GM18520 (cell line): ENCODE results near the gene SLC26A2.
"Not testable (repeated sequence)": the region's sequence is repeated elsewhere in the genome, so short reads cannot be mapped to it uniquely, and the experiment has no call there.

Source experiments
- ATAC-seq: cut with Tn5 transposase; IDR thresholded peaks from one replicate; pipeline ENCODE4 v1.9.1; 2021; ENCODE audit not compliant: unreplicated experiment

SLC26A2 gene

DNA sequence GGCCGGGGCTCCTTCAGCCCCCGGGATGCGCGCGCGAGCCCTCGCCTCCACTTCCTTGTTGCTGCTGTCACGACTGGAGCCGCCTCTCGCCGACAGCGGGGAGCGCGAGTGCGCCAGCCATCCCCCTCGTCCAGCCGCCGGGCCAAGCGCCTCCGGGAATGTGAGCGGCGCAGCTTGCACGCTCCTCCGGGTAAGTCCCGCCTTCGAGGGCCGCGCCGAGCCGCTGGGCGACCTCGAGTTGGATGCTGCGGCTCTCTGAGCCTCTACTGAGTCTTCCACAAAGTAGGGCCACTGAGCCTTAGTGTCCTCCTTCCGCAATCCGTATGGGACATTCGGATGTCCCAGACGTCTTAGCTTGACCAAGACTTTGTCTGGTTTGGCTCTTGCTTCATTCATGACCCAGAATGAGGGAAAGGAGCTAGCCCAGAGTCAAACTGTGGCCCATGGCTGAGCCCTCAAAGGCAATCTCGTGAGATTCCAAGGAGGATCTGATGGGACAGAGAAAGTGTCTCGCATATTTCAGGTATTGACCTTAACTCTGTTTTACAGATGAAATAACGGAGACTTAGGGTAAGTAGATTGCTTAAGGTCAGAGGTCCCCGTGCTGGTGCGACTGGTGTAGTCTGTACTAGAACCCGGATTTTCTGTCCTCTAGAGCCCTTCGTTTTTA is 40.6 kb downstream of the SLC26A2 start:
- ATAC-seq, result no peak

- peak; percentile 34 for ATAC-seq
These were observed 41.3 kb downstream of the SLC26A2 start for GRCh38 chr5:150001660-150002486.

DNA sequence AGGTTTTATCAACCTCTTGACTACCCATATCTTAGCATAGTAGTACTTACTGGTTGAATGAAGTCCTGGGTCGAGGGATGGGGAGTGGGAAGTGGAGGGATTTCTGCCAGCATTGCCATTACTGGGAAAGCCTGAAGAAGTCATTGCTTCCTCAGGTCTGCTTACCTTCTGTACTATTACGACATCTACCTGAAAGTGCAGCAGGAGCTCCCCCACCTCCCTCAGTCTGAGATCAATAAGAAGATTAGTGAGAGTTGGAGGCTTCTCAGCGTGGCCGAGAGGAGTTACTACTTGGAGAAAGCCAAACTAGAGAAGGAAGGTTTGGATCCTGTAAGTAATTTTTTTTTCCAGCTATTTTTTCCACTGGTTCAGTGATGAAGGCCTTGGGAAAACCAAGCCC is 45.8 kb downstream of the SLC26A2 start:
- no peak for ATAC-seq

GRCh38 chr5:150007050-150007449 is 46.5 kb downstream of the SLC26A2 start:
- ATAC-seq, result no peak

DNA sequence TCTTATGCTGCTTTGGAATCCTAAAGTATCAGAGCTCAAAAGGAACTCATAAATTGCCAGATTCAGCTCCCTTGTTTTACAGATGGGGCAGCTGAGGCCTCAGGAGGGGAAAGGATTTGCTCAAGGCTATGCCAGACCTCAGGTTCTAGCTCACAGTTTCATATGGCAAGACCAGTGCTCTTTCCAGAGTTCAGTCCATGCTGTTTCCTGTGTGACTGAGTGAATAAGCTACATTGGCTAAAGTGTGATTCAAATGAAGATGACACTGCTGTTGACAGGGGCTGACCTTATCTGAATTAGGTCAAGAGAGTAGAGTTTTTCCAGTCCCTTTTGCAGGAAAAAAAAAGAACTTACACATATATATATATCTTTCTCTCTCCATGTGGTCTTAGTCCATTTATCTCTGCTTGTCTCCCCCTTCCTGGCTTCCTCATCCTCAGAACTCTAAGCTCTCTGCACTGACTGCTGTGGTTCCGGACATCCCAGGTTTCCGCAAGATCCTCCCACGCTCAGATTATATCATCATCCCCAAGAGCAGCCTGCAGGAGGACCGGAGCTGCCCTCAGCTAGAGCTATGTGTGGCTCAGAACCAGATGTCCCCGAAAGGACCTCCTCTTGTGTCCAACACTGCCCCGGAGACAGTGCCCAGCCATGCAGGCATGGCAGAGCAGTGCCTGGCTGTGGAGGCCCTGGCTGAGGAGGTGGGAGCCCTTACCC is 49.3 kb downstream of the SLC26A2 start:
- ATAC-seq, result no peak

GRCh38 chr5:150013931-150014330 is 53.4 kb downstream of the SLC26A2 start:
- no peak for ATAC-seq

GRCh38 chr5:150014456-150014855 is 53.9 kb downstream of the SLC26A2 start:
- ATAC-seq, result no peak

DNA sequence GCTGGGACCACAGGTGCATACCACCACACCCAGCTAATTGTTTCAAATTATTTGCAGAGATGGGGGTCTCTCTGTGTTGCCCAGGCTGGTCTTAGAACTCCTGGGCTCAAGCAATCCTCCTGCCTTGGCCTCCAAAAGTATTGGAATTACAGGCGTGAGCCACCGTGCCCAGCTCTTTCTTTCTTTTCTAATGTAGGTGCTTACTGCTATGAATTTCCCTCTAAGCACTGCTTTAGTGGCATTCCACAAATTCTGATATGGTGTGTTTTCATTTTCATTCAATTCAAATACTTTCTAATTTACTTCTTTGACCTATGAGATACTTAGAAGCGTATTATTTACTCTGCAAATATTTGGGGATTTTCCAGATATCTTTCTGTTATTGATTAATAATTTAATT is 54.9 kb downstream of the SLC26A2 start:
- no peak for ATAC-seq

- ATAC-seq, result no peak
These were observed 56.0 kb downstream of the SLC26A2 start for GRCh38 chr5:150016537-150016936.

GRCh38 chr5:150017226-150018005 is 56.9 kb downstream of the SLC26A2 start:
- ATAC-seq, result no peak

DNA sequence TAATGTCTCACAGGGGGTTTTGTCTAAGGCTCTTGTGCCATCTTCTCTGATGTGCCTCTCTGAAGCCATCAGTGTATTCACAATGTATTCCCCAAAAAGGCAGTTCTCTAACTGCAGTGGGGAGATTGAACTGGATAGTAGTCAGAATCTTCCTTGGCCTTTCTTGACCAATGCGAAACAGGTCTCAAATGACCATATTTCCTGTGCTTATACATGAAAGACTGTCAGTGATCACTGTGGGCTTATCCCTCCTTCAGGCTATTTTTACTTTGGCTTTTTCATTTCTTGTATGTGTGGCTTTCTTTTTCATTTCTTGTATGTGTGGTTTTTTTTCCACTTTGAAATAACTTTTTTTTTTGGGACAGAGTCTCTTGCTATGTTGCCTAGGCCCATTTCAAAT is 59.7 kb downstream of the SLC26A2 start:
- ATAC-seq, result no peak

DNA sequence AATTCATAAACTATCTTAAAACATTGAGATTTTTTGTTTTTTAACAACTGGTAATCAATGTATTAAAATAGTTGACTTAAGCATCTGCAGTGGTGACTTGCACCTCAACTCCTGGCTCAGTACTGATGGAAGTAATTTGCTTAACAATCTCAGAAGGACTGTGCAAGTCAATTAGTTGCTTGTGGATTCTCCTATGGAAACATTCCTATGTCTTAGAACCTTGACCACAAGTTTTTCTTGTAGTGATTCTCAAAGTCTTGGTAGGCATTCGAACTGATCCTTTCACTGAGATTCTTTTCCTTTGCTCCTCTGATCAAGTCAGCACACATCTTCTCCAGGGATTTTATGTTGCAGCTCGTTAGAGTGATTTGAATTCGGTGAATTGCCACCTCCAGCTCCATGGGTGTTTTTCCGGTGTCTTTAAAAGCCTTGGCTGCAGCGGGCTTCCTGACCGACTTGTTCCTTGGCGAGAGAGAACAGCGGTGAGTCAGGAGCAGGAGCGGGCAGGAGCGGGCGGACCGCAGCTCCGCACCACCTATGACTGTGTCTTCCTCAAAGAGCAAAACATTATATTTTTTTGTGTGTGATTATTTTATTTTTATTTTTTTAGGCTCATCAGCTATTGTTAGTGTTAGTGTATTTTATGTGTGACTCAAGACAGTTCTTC is 61.1 kb downstream of the SLC26A2 start:
- ATAC-seq, result no peak

- ATAC-seq, result no peak
These were observed 61.6 kb downstream of the SLC26A2 start for GRCh38 chr5:150022158-150022531.

DNA sequence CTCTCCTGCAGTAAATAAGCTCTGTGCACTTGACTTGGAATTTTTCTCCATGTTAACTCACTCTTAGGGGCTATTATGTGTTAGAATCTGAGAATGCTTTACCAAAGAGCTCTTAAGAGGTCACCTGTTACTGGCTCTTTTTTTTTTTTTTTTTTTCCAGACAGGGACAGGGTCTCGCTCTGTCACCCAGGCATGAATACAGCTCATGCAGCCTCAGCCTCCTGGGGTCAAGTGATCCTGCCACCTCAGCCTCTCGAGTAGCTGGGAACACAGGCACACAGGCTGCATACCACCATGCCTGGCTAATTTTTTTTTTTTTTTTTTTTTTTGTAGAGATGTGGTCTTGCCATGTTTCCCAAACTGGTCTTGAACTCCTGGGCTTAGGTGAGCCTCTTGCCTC is 62.1 kb downstream of the SLC26A2 start:
- ATAC-seq, result no peak

GRCh38 chr5:150023136-150023535 is 62.6 kb downstream of the SLC26A2 start:
- ATAC-seq, result no peak

DNA sequence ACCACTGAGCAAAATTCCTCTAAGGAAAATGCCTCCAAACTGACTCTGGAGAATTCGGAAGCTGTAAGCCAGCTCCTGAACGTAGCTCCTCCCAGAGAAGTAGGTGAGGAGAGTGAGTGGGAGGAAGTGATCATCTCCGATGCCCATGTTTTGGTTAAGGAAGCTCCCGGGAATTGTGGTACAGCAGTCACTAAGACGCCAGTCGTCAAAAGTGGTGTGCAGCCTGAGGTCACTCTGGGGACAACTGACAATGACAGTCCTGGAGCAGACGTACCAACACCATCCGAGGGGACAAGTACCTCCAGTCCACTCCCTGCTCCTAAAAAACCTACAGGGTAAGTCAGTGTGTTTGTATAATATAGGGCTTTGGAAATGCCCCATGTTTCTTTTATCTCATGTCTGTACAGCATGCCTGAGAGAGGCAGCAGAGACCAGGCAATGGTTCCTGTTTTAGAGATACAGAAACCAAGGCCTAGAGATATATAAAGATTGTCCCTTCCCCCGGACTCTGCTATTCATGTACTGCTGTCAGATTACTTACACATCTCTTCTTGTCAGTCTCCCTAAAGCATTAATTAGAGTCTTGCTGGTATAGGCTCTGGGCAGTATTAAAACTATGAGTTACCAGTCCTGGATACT is 63.9 kb downstream of the SLC26A2 start:
- no peak for ATAC-seq

- ATAC-seq, result no peak
These were observed 66.2 kb downstream of the SLC26A2 start for GRCh38 chr5:150026682-150027172.

- ATAC-seq, result not testable (repeated sequence)
These were observed 67.5 kb downstream of the SLC26A2 start for GRCh38 chr5:150028047-150028446.

DNA sequence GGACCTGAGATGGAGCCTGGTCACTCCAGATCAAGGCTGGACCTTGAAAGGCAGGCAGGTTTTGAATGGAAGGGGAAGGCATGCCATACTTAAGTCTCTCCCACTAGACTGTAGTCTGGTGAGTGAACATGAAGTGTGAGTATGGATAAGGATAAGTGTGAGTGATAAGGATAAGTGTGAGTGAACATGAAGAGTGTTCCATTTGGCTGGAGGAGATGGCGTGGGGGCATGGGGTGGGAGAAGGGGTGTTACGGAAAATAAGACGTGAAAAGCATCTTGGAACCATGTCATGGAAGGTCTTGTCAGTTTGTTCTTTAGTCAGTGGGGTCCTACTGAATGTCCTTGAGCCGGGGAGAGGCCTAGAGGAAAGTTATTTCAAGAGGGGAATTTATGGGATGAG is 72.8 kb downstream of the SLC26A2 start:
- no peak for ATAC-seq

DNA sequence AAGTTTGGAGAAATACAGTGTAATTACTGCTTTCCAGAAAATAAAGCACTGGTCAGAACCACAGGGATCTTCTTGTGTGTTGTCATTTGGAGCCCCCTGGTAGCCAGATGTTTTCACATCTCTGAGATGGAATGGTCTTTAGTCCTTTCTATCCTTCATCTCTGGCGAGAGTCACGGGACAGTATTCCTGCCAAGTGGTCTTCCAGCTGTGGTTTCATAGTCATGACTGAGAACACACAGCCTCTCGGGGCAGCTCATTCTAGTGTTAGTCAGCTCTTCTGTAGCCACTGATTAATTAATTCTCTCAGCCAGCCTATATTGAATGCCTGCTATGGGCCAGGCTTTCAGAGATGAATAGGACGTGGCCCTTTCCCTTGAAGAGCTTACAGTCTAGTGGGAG is 74.1 kb downstream of the SLC26A2 start:
- ATAC-seq, result no peak
